ENCODE results near the gene MRGPRF.

The MRGPRF gene

DNA sequence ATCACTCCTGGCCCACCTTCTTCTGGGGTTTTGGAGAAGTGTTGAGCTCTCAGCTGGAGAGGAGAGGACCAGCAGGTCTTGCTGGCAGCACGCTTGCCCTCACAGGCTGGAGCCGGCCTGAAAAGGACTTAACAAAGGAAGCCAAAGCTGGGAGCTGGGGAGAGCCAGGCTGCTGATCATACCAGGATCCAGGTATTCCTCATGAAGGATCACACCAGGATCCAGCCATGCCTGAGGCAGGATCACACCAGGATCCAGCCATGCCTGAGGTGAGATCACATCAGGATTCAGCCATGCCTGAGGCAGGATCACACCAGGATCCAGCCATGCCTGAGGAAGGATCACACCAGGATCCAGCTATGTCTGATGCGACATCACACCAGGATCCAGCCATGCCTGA lies 49.3 kb downstream of the MRGPRF start:
- DNase-seq (ENCODE audit: low read depth): no peak

DNA sequence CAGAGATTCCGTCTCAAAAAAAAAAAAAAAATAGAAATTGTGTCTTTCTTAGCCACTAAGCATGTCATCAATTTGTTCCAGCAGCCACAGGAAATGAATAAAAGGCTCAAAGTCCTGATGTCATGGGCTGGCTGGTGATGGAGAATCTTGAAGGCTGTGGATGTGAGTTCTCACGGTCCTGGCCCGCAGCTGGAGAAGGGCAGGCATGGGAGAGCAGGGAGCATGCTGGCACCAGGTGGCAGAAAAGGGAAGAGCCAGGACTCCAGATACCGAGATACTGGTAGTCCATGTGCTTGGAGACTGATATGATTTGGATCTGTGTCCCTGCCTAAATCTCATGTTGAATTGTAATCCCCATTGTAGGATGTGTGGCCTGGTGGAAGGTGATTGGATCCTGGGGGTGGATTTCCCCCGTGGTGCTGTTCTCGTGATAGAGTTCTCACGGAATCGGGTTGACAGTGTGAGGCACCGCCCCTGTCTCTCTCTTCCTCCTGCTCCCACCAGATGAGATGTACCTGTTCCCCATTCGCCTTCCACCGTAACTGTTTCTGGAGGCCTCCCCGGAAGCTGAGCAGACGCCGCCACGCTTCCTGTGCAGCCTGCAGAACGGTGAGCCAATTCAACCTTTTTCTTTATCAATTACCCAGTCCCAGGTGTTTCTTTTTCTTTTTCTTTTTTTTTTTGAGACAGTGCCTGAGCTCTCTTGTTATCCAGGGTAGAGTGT lies 50.4 kb downstream of the MRGPRF start:
- no peak for DNase-seq (ENCODE audit: low read depth)

DNA sequence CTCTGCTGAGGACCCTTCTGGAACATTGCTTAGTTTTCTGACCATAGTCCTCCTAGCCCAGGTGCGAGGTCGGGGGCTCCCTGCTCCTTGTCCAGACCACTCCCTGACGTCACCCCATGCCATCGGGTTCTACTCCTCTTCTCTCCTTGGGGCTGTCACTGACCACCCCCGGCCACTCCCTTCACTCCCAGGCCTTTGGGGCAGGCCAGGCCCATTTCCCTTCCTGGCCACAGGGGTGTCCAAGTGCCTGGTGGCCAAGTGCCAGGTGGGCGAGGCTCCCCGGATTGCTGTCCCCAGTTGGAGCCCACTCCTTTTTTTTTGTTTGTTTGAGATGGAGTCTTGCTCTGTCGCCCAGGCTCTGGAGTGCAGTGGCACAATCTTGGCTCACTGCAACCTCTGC lies 51.8 kb downstream of the MRGPRF start:
- DNase-seq (ENCODE audit: low read depth): no peak

GRCh38 chr11:68960294-68961071 lies 52.6 kb downstream of the MRGPRF start:
- no peak for DNase-seq (ENCODE audit: low read depth)

GRCh38 chr11:68959465-68960293 lies 53.4 kb downstream of the MRGPRF start:
- DNase-seq (ENCODE audit: low read depth): no peak

DNA sequence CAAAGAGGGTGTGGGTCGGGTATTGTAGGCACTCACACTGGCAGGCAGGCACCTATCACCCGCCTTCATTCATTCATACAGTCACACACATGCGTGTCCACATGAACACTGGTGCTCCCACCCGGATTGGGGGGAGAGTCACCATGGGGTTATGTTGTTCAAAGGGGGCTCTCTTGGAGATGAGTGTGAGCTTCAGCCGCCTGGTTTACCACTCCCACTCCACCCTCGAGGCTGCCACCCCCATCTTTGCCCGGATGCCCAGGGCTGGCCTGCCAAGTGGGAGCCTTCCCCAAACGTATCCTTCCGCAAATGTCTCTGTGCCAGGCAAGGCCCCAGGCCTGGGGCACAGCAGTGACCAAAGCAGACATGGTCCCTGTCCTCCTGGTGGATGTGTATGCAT lies 54.8 kb downstream of the MRGPRF start:
- no peak for DNase-seq (ENCODE audit: low read depth)

DNA sequence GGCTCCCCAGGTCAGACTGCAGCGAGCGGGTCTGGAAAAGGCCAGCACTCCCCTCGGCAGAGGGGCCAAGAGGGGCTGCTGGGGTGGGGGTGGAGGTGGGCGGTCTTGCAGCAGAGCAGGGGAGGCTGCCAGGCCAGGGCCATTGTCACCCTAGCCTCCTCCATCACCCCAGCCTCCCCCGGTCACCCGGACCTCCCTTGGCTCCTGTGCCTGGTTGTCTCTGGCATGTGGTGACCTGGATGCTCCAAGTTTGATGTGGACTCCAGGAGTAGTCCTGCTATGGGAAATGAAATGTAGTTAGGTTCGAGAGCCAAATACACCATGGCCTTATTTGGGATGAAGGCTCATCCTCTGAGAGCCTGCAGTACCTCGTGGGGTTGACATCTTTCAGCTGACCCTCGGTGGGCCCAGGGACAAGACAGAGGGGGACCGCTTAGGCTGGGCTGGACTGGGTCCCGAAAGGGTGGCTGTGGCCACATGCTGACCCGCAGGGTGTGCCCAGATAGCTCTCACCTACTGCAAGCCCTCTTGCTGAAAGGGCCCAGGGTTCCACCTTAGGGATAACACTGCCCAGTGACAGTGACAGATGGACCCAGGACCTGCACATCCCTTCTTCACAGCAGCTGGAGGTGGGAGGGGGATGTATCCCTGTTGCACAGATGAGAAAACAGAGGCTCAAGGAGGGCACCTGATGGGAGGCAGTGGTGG lies 56.3 kb downstream of the MRGPRF start:
- DNase-seq (ENCODE audit: low read depth): no peak

DNA sequence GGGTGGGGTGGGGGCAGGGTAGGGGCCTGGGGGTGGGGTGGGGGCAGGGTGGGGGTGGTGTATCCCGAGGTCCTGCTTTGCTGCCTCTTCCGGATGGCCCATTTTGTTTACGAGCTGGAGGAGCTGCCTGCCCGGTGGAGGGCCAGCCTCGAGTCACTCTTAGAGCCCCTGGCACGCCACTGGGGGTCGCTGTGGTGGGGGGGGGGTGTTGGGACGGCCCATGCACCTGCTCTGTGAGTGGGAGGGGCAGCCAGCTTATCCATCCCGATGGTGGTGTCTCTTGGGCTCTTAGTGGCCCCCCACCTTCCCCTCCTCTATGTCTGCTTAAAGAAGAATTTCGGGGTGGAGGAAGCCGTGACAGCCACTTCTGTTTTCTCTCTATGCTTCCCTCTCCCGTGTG lies 56.9 kb downstream of the MRGPRF start:
- no peak for DNase-seq (ENCODE audit: low read depth)

- no peak for DNase-seq (ENCODE audit: low read depth)
Observed at GRCh38 chr11:68955607-68955958, 57.5 kb downstream of the MRGPRF start.

DNA sequence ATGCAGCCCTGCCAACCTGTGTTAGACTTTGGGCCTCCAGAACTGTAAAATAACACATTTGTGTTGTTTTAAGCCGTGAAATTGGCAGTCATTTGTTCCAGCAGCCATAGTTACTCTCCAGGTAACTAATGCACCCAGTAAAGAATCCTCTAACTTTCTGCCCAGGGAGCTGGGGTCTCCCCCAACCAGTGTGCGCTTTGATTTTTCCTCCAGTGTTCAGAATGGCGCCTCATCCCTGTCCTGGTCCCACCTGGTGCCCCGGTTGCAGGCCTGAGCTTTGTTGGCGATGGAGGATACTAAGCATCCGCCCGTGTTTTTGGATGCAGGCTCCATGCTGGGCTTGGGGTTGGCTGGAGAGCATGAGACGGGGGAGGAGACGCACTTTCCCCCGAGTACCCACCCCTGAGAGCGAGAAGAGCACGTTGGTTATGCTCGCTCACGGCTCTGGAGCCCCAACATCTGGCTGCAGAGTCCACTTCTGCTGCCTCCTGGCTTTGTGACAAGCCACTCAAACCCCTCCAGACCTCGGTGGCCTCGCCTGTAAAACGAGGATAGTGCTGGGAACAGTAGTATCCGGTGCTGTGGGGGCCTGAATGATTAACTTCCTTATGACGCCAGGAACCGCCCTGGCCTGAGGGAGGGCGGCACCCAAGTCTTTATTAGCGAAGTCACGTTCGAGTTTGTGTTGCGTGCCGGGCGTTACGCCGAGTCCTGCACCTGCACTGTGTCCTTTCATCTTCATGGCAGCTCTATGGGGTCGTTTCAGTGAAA lies 58.0 kb downstream of the MRGPRF start:
- DNase-seq (ENCODE audit: low read depth): peak; percentile 16
